Prostate gland (tissue), 2 donors: Measurements from ENCODE around the gene SNURF. TPM values are rescaled to one million over a fixed set of nuclear protein-coding genes. Genes with fewer than 3 reads are reported as not detected.
"Not testable (repeated sequence)": the region's sequence is repeated elsewhere in the genome, so short reads cannot be mapped to it uniquely, and the experiment has no call there.

Source experiments
- DNase-seq: peaks from one replicate; pipeline ENCODE4 v3.0.0-alpha.2; 2019; ENCODE audit warnings: low spot score
- H3K27ac ChIP-seq, 2 donors: fragments of 200-600 bp; sonication (generic); 2 replicates each; pipeline ENCODE4 v1.5.1; 2017 to 2019
- H3K27me3 ChIP-seq: fragments of 200-600 bp; sonication (generic); replicated peaks from 2 replicates; pipeline ENCODE4 v1.5.1; 2019; ENCODE audit not compliant: insufficient read depth
- H3K36me3 ChIP-seq, 2 donors: fragments of 200-600 bp; sonication (generic); 1 replicate in 1 of 2; 2 replicates in 1 of 2; pipeline versions ENCODE4 v1.5.1 to v1.8.1; 2017 to 2019
- H3K4me1 ChIP-seq: fragments of 200-600 bp; sonication (generic); replicated peaks from 2 replicates; pipeline ENCODE4 v1.5.1; 2019
- H3K4me3 ChIP-seq, 2 donors: fragments of 200-600 bp; sonication (generic); 2 replicates each; pipeline ENCODE4 v1.5.1; 2017 to 2019
- H3K9me3 ChIP-seq: fragments of 200-600 bp; sonication (generic); 2 replicates; pipeline ENCODE4 v1.5.1; 2017
- CTCF ChIP-seq, 4 experiments: fragments of 200-600 bp in 2 of 4; fragments of 450-650 bp in 2 of 4; sonication (generic) in 2 of 4; IDR thresholded peaks; 1 replicate in 3 of 4; 2 replicates in 1 of 4; pipeline ENCODE4 v1.5.1; 2016 to 2019; ENCODE audit warnings: antibody characterized with exemption in 4 of 4, mild to moderate bottlenecking in 2 of 4, moderate library complexity in 2 of 4
- POLR2A ChIP-seq: fragments of 450-650 bp; IDR thresholded peaks from one replicate; pipeline ENCODE4 v1.6.1; 2016; ENCODE audit warnings: antibody characterized with exemption, mild to moderate bottlenecking
- POLR2AphosphoS5 ChIP-seq: sonication (generic); formaldehyde crosslinking; IDR thresholded peaks from one replicate; pipeline ENCODE4 v1.6.1; 2017; ENCODE audit warnings: antibody characterized with exemption
- WGBS: methylation state at CpG from one replicate; pipeline ENCODE4 v1.1.5; 2018; 5-methylcytosine and 5-hydroxymethylcytosine counted together
- intact Hi-C: fragments of 100-400 bp; cut with DNase I; formaldehyde crosslinking; loops from one replicate; pipeline ENCODE4 v1.14.2; 2022
- total RNA-seq, 2 donors: library from RNA; depleted of rRNA; stranded (reverse); fragments of >200 nt; gene quantifications; one replicate each; pipeline ENCODE4 v1.1.0, GENCODE V29; 2016

SNURF gene
- total RNA-seq, result 1 to 10 TPM; 6.9 to 9.6 TPM

- H3K4me3 ChIP-seq, result peak within 1 kb of the TSS; percentile 61 to 65
- no peaks in the 10 kb centered on the region for H3K27me3 ChIP-seq
- no peaks in the 10 kb centered on the region for H3K9me3 ChIP-seq
- peak within 1 kb of the TSS; percentile 80 to 90 for H3K27ac ChIP-seq
- H3K36me3 ChIP-seq, result no peaks in the 10 kb centered on the region
- intact Hi-C loops, result loop anchor here (5.0 kb wide), 1 partner anchor 482 kb away; the partner anchor contains the start of gene UBE3A
- DNase-seq, result peak; percentile 64
- 63% methylated on average over 47 of the region's 47 CpGs for WGBS
- no peaks in the 10 kb centered on the region for H3K4me1 ChIP-seq
- TF ChIP-seq CTCF (IDR thresholded peaks at IDR 0.05) (no peak), POLR2AphosphoS5 (peak; percentile 82), POLR2A (peak; percentile 70)
Observed at GRCh38 chr15:24954783-24955530, at the start of gene SNURF, which contains the start of gene SNRPN. TSS of gene SNURF (plus strand) at chr15:24954987. CDS start at chr15:24955049, 62 bp downstream. TSS of gene SNRPN (plus strand) at chr15:24954987. CDS start at chr15:24974454, 19,467 bp downstream.

- 78% methylated on average over 8 of the region's 8 CpGs for WGBS
- TF ChIP-seq POLR2AphosphoS5 (no peak), CTCF (IDR thresholded peaks at IDR 0.05) (no peak), POLR2A (no peak)
- no peak for DNase-seq
- Histone ChIP-seq H3K27me3 (no peaks in the 10 kb centered on the region), H3K4me1 (no peaks in the 10 kb centered on the region), H3K36me3 (no peaks in the 10 kb centered on the region), H3K4me3 (no peak overlapping the region), H3K9me3 (no peaks in the 10 kb centered on the region), H3K27ac (peak overlapping the region in 1 of 2 donors; percentile 55)
- intact Hi-C loops, result no loop called here
Observed at GRCh38 chr15:24916305-24917009, 38.3 kb upstream of the SNURF start.

GRCh38 chr15:24917431-24917830, 37.4 kb upstream of the SNURF start:
- Histone ChIP-seq H3K27me3 (no peaks in the 10 kb centered on the region), H3K9me3 (no peaks in the 10 kb centered on the region), H3K27ac (peak overlapping the region in 1 of 2 donors; percentile 55), H3K36me3 (no peaks in the 10 kb centered on the region), H3K4me3 (no peak overlapping the region), H3K4me1 (no peaks in the 10 kb centered on the region)
- peak; percentile 28 for TF ChIP-seq POLR2AphosphoS5
- no peak for TF ChIP-seq CTCF (IDR thresholded peaks at IDR 0.05)
- 79% methylated on average over 14 of the region's 14 CpGs for WGBS
- intact Hi-C loops, result no loop called here
- no peak for DNase-seq

GRCh38 chr15:24919446-24919845, 35.3 kb upstream of the SNURF start:
- Histone ChIP-seq H3K9me3 (no peaks in the 10 kb centered on the region), H3K36me3 (no peaks in the 10 kb centered on the region), H3K4me1 (no peaks in the 10 kb centered on the region), H3K27ac (peak overlapping the region in 1 of 2 donors; percentile 67), H3K27me3 (no peaks in the 10 kb centered on the region), H3K4me3 (peak overlapping the region in 1 of 2 donors; percentile 29)
- intact Hi-C loops, result no loop called here
- TF ChIP-seq CTCF (IDR thresholded peaks at IDR 0.05) (no peak), POLR2AphosphoS5 (peak; percentile 35)
- WGBS, result 54% methylated on average over 2 of the region's 2 CpGs
- peak; percentile 22 for DNase-seq

GRCh38 chr15:24922781-24923180, 32.0 kb upstream of the SNURF start:
- intact Hi-C loops, H3K27me3 ChIP-seq, H3K4me1 ChIP-seq, H3K27ac ChIP-seq, H3K9me3 ChIP-seq, H3K4me3 ChIP-seq, H3K36me3 ChIP-seq, DNase-seq: not testable (repeated sequence)
- 94% methylated on average over 5 of the region's 6 CpGs for WGBS
